HepG2 (cell line): ENCODE results near the gene KAZALD1. TPM values are rescaled to one million over a fixed set of nuclear protein-coding genes. Genes with fewer than 3 reads are reported as not detected.

Experiments
- ATAC-seq: fragments of 200-7000 bp; cut with Tn5 transposase; 3 replicates; pipeline ENCODE4 v1.9.1; 2020; ENCODE audit warnings: mild to moderate bottlenecking, moderate library complexity
- BruUV-seq: library from RNA; stranded (reverse); fragments of 400-500 nt; replicated peaks from 2 replicates; lab custom pipeline; 2021; lab: Mats Ljungman, UMichigan
- CTCF ChIA-PET: fragments of 300-600 bp; formaldehyde crosslinking; extraction: SDS; loops from one replicate; lab custom pipeline; 2021; ENCODE audit warnings: low total read pairs, inconsistent platforms, low intra/inter-chr PET ratio; lab: Yijun Ruan, JAX
- POLR2A ChIA-PET: fragments of 350-600 bp; sonication (Branson Sonifier 250); formaldehyde crosslinking; loops from one replicate; lab custom pipeline; 2020; ENCODE audit warnings: antibody characterized with exemption, inconsistent platforms; lab: Yijun Ruan, JAX
- DNase-seq: peaks from one replicate; pipeline ENCODE4 v3.0.0-alpha.2; 2015; ENCODE audit warnings: low spot score
- FAIRE-seq: peaks from 3 replicates; lab custom pipeline; 2011; peaks lifted over from hg19 to GRCh38; lab: Jason Lieb, UNC
- H2AFZ ChIP-seq: one replicate; pipeline ENCODE4 v1.6.1; 2011; ENCODE audit warnings: low read length, inconsistent platforms
- H3K27ac ChIP-seq: fragments of 300-600 bp; 3 replicates; pipeline ENCODE4 v1.8.0; 2011; ENCODE audit warnings: mixed run types, mild to moderate bottlenecking, mixed read lengths, low read length, inconsistent platforms; ENCODE audit not compliant: insufficient read depth; ENCODE audit errors: extremely low read length
- H3K27me3 ChIP-seq, 2 experiments: fragments of 200-600 bp in 1 of 2; 2 replicates in 1 of 2; 3 replicates in 1 of 2; pipeline versions ENCODE4 v1.6.0 to v1.8.0; 2011; ENCODE audit warnings: low read length in 2 of 2, mild to moderate bottlenecking in 2 of 2, moderate library complexity in 2 of 2, inconsistent platforms in 1 of 2; ENCODE audit not compliant: insufficient read depth in 2 of 2, control insufficient read depth in 1 of 2
- H3K36me3 ChIP-seq, 2 experiments: fragments of 200-600 bp in 1 of 2; replicated peaks in 1 of 2; 2 replicates in 1 of 2; 3 replicates in 1 of 2; pipeline versions ENCODE4 v1.5.1 to v1.8.0; 2011; ENCODE audit warnings: low read length in 2 of 2, inconsistent platforms in 1 of 2; ENCODE audit not compliant: insufficient read depth in 2 of 2, control insufficient read depth in 1 of 2
- H3K4me1 ChIP-seq: 2 replicates; pipeline ENCODE4 v1.5.1; 2012; ENCODE audit warnings: low read length, inconsistent platforms; ENCODE audit not compliant: insufficient read depth
- H3K4me2 ChIP-seq: 2 replicates; pipeline ENCODE4 v1.6.0; 2011; ENCODE audit warnings: low read depth, low read length, inconsistent platforms
- H3K4me3 ChIP-seq, 3 experiments: fragments of 200-600 bp in 1 of 3; sonication (generic), shearing (Covaris generic) in 1 of 3; replicated peaks in 1 of 3; 2 replicates each; pipeline ENCODE4 v1.5.1; 2011 to 2016; ENCODE audit warnings: low read length in 3 of 3, inconsistent platforms in 2 of 3, low read depth in 2 of 3, mild to moderate bottlenecking in 2 of 3, control low read depth in 1 of 3, mixed read lengths in 1 of 3; ENCODE audit not compliant: insufficient read depth in 1 of 3
- H3K79me2 ChIP-seq: one replicate; pipeline ENCODE4 v1.6.1; 2011; ENCODE audit warnings: low read length, inconsistent platforms; ENCODE audit not compliant: insufficient read depth
- H3K9ac ChIP-seq: 2 replicates; pipeline ENCODE4 v1.6.0; 2011; ENCODE audit warnings: mild to moderate bottlenecking, low read depth, low read length, inconsistent platforms; ENCODE audit not compliant: insufficient read depth
- H3K9me3 ChIP-seq: 2 replicates; pipeline ENCODE4 v1.5.1; 2012; ENCODE audit warnings: mild to moderate bottlenecking, low read length
- H4K20me1 ChIP-seq: 2 replicates; pipeline ENCODE4 v1.6.0; 2011; ENCODE audit warnings: inconsistent platforms, mild to moderate bottlenecking, low read length, moderate library complexity; ENCODE audit not compliant: insufficient read depth
- CAMTA2 ChIP-seq: sonication (generic); formaldehyde crosslinking; IDR thresholded peaks from 2 replicates; pipeline ENCODE4 v1.4.0; 2020; ENCODE audit warnings: mild to moderate bottlenecking, missing genetic modification reagents, borderline replicate concordance
- CBX1 ChIP-seq: IDR thresholded peaks from one replicate; pipeline ENCODE4 v1.6.1; 2016; ENCODE audit warnings: antibody characterized with exemption, low read depth
- KDM5A ChIP-seq: fragments of 200-600 bp; sonication (generic); IDR thresholded peaks from 2 replicates; pipeline ENCODE4 v1.7.0; 2018; ENCODE audit warnings: antibody characterized with exemption, mild to moderate bottlenecking, low read length, borderline replicate concordance
- XRCC5 ChIP-seq: fragments of 200-400 bp; formaldehyde crosslinking; optimal IDR thresholded peaks from 2 replicates; pipeline ENCODE3; 2017; ENCODE audit warnings: mild to moderate bottlenecking, low read length
- ZNF234 ChIP-seq: sonication (generic); formaldehyde crosslinking; conservative IDR thresholded peaks from 2 replicates; pipeline ENCODE4 v1.5.1; 2020; ENCODE audit warnings: mild to moderate bottlenecking, missing genetic modification reagents
- ZNF354B ChIP-seq: sonication (generic); formaldehyde crosslinking; IDR thresholded peaks from 2 replicates; pipeline ENCODE4 v1.8.0; 2022; ENCODE audit warnings: mild to moderate bottlenecking, missing genetic modification reagents
- WGBS: methylation state at CpG from one replicate; pipeline ENCODE4 v1.1.6; 2017; ENCODE audit warnings: low lambda C conversion rate; 5-methylcytosine and 5-hydroxymethylcytosine counted together
- in situ Hi-C: cut with HindIII; loops from 2 replicates; pipeline ENCODE4 v1.10.0; 2017; ENCODE audit warnings: low pct_unique_long_range_greater_than_20kb; ENCODE audit not compliant: extremely low pct_ligation_motif_present
- intact Hi-C: fragments of 100-400 bp; cut with micrococcal nuclease; formaldehyde crosslinking; loops from one replicate; pipeline ENCODE4 v1.10.0; 2022; ENCODE audit not compliant: unreplicated experiment
- polyA plus RNA-seq, 8 experiments: library from polyadenylated mRNA; depleted of rRNA in 3 of 8; stranded (reverse) in 7 of 8; unstranded in 1 of 8; fragments of >200 nt; fragmentation: Illumina TruSeq in 4 of 8; extraction: Trizol in 4 of 8; gene quantifications; 2 replicates each; pipeline versions ENCODE4 v1.2.1 to v1.2.3, GENCODE V29; 2011 to 2016; ENCODE audit warnings: low read depth in 4 of 8, missing spikeins in 1 of 8, mixed read lengths in 1 of 8; ENCODE audit not compliant: insufficient read depth in 1 of 8
- total RNA-seq, 5 experiments: library from RNA; depleted of rRNA; stranded (reverse); fragments of >200 nt; fragmentation: Illumina TruSeq; extraction: Trizol; gene quantifications; 2 replicates each; pipeline ENCODE4 v1.2.3, GENCODE V29; 2016; ENCODE audit warnings: low read depth in 1 of 5
- TF ChIP-seq, protein P1 (sequence below): sonication (generic); formaldehyde crosslinking; IDR thresholded peaks from 2 replicates; pipeline ENCODE4 v1.9.0; 2021; ENCODE audit warnings: missing genetic modification reagents, mild to moderate bottlenecking, borderline replicate concordance

The KAZALD1 gene
- total and polyA plus RNA-seq, 2 of the 13 experiments (the other 11 are each of a cell fraction or from before 2014, with no cell fraction given), result 16.7 to 27.7 TPM

GRCh38 chr10:101071267-101071884, 9.6 kb downstream of the KAZALD1 start (continued):
- TF ChIP-seq ZNF234 (CRISPR knock-in tag) (no peak), CAMTA2 (CRISPR knock-in tag) (no peak), KDM5A (no peak), CBX1 (no peak)
- TF ChIP-seq, protein P1, sequence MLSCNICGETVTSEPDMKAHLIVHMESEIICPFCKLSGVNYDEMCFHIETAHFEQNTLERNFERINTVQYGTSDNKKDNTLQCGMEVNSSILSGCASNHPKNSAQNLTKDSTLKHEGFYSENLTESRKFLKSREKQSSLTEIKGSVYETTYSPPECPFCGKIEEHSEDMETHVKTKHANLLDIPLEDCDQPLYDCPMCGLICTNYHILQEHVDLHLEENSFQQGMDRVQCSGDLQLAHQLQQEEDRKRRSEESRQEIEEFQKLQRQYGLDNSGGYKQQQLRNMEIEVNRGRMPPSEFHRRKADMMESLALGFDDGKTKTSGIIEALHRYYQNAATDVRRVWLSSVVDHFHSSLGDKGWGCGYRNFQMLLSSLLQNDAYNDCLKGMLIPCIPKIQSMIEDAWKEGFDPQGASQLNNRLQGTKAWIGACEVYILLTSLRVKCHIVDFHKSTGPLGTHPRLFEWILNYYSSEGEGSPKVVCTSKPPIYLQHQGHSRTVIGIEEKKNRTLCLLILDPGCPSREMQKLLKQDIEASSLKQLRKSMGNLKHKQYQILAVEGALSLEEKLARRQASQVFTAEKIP (CRISPR knock-in tag), result no peak

DNA sequence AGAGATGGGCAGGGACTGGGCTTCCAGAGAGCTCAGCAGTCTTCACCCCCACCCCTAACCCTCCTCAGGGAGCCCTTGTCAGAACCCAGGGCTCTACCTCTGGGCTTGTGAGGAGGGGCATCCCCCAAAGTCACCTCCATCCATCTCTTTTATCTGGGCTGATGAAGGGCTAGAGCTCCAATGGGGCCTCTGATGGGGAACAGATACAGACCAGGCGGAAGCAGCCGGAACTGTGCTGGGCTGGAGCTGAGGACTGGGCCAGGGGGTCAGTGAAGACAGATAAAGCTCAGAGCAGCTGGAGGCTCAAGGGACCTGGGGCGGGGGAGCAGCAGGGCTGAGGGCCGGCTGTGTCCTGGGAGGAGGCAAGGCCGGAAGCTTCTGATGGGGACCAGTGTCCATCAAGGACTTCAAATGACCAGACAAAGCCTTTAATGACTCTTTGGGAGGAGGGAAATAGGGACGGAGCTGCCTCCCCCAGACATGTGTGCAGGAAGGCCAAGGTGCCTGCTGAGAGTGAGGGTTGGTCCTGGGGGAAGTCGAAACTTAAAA, 10.2 kb downstream of the KAZALD1 start:
- ATAC-seq (no peak), DNase-seq (no peak), FAIRE-seq (no peak)
- no peaks in the 10 kb centered on the region for H3K79me2 ChIP-seq
- H2AFZ ChIP-seq, result no peak overlapping the region
- H3K4me1 ChIP-seq, result no peaks in the 10 kb centered on the region
- H4K20me1 ChIP-seq, result no peaks in the 10 kb centered on the region
- no peaks in the 10 kb centered on the region for H3K36me3 ChIP-seq
- H3K27me3 ChIP-seq, result peaks cover 13 to 49% of the 10 kb centered on the region in 2 experiments; a peak in 4 of 5 replicates
- 42% methylated on average over 7 of the region's 7 CpGs for WGBS
- BruUV-seq, result no TSS peak
- in situ Hi-C loops, result no loop called here
- H3K4me2 ChIP-seq, result no peak overlapping the region
- no peaks in the 10 kb centered on the region for H3K9me3 ChIP-seq
- POLR2A ChIA-PET, result no interaction called here
- H3K9ac ChIP-seq, result no peak overlapping the region
- H3K4me3 ChIP-seq, result no peak overlapping the region
- intact Hi-C loops, result no loop called here
- TF ChIP-seq ZNF354B (CRISPR knock-in tag) (no peak), XRCC5 (no peak)
- TF ChIP-seq, all 625 proteins: peak for 0
- CTCF ChIA-PET, result no interaction called here
- H3K27ac ChIP-seq, result no peak overlapping the region
